Fibroblast of the aortic adventitia (primary cell): ENCODE results near the gene SLC11A1. TPM values are rescaled to one million over a fixed set of nuclear protein-coding genes. Genes with fewer than 3 reads are reported as not detected.
A peak's percentile ranks its signal among the peaks of the same experiment; 100 is the strongest.

Experiments used
- DNase-seq: peaks from one replicate; pipeline ENCODE4 v3.0.0-alpha.2; 2010; ENCODE audit warnings: low read depth
- H3K4me3 ChIP-seq: 2 replicates; pipeline ENCODE4 v1.5.1; 2011; ENCODE audit warnings: low read depth, mild to moderate bottlenecking, control low read depth, low read length, moderate library complexity
- total RNA-seq: library from RNA; depleted of rRNA; stranded (reverse); fragments of >200 nt; gene quantifications from 2 replicates; pipeline ENCODE4 v1.2.3, GENCODE V29; 2012; ENCODE audit warnings: low replicate concordance
- TF ChIP-seq, protein P1 (sequence below): IDR thresholded peaks from 2 replicates; pipeline ENCODE4 v1.5.1; 2011; ENCODE audit warnings: mild to moderate bottlenecking, low read length, control low read depth, inconsistent platforms; ENCODE audit not compliant: insufficient read depth

Gene SLC11A1
- total RNA-seq, 1 donor: 0.09 TPM

DNA sequence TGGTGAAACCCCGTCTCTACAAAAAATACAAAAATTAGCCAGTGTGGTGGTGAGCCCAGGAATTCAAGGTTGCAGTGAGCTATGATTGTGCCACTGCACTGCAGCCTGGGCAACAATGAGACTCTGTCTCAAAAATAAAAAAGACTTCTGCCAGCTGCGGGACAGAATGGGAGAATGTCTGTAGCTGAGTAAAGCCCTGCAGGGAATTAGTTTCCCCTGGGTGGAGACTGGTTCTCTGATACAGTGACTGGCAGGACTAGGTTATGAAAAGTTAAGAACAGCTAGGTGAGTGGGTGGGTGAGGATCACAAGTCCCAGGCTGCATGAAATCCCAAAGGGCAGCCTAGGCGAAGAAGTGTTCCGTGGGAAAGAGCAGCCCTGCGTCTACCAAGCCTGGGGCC lies 39.2 kb upstream of the SLC11A1 start:
- TF ChIP-seq, protein P1, sequence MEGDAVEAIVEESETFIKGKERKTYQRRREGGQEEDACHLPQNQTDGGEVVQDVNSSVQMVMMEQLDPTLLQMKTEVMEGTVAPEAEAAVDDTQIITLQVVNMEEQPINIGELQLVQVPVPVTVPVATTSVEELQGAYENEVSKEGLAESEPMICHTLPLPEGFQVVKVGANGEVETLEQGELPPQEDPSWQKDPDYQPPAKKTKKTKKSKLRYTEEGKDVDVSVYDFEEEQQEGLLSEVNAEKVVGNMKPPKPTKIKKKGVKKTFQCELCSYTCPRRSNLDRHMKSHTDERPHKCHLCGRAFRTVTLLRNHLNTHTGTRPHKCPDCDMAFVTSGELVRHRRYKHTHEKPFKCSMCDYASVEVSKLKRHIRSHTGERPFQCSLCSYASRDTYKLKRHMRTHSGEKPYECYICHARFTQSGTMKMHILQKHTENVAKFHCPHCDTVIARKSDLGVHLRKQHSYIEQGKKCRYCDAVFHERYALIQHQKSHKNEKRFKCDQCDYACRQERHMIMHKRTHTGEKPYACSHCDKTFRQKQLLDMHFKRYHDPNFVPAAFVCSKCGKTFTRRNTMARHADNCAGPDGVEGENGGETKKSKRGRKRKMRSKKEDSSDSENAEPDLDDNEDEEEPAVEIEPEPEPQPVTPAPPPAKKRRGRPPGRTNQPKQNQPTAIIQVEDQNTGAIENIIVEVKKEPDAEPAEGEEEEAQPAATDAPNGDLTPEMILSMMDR: no peak
- H3K4me3 ChIP-seq: no peak overlapping the region
- no peak for DNase-seq

DNA sequence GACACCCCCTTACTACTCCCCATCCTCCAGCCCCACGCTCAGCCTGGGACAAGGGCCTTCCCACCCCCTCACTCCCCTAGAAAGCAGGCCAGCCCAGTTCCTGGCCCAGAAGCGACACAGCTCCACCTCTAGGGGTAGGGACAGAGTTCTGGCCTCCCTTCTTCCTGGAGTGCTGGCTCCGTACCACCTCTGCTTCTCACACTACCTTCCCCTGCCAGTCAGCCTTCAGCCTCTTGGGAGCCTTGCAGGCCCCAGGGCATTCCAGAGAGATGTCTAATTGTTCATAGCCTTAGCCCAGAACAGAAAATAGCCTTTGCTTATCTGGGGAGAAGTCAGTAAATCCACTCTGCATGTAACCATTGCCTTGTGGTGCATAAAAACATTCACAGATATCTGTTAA lies 38.5 kb upstream of the SLC11A1 start:
- DNase-seq: peak; percentile 91

DNA sequence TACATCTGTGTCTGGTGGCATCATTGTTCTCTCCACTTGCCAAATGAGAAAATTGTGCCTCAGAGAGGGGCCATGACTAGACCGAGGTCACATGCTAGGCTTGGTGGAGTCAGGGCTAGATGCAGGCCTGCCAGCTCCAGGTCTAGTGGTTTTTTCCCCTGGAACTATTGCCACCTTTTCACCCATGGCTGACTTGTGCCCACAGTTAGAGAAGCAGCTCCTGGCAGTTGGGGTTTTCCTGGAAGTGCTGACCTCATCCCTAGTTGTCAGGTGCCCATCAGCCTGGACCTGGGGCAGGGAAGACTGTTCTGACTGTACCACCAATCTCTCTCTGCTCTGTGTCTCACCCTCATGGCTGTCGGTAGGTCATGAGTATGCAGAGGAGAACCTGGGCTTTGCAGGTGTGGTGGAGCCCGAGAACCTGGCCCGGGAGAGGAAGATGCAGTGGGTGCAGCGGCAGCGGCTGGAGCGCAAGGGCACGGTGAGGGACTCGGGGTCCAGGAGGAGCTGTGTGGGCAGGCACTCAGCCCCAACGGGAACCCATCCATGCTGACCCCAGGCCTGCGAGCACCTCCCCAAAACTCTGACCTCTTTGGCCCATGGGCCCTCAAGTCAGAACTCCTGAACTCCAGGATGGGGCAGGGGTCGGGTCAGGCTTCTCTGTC lies 37.9 kb upstream of the SLC11A1 start:
- H3K4me3 ChIP-seq: no peak overlapping the region
- TF ChIP-seq, protein P1: no peak
- DNase-seq: no peak

More for the DNA sequence above, 38.5 kb upstream of the SLC11A1 start:
- H3K4me3 ChIP-seq: no peak overlapping the region
- TF ChIP-seq, protein P1: peak; percentile 10

DNA sequence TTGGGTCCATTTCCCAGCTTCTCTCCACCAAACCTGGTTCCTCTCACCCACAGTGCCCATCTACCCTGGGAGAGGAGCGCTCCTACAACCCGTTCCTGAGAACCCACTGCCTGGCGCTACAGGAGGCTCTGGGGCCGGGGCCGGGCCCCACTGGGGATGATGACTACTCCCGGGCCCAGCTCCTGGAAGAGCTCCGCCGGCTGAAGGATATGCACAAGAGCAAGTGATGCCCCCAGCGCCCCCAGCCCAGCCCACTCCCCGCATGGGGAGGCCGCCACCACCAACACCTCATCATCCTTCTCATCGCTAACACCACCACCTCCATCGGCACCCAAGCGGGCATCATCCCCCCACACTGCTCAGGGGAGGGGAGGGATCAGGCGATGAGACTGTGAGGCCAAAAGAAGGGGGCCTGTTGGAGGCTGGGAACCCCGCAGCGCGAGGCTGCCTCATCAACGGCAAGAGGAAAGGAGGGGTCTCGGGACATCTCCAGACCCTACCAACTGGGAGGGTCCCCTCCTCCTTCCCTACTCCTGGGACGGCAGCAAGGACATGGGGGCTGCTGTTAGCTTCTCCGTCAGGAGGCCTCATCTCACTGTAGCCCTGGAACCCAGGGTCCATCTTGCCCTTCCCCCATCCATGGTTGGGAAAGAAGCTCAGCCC lies 37.2 kb upstream of the SLC11A1 start:
- no peak for DNase-seq

DNA sequence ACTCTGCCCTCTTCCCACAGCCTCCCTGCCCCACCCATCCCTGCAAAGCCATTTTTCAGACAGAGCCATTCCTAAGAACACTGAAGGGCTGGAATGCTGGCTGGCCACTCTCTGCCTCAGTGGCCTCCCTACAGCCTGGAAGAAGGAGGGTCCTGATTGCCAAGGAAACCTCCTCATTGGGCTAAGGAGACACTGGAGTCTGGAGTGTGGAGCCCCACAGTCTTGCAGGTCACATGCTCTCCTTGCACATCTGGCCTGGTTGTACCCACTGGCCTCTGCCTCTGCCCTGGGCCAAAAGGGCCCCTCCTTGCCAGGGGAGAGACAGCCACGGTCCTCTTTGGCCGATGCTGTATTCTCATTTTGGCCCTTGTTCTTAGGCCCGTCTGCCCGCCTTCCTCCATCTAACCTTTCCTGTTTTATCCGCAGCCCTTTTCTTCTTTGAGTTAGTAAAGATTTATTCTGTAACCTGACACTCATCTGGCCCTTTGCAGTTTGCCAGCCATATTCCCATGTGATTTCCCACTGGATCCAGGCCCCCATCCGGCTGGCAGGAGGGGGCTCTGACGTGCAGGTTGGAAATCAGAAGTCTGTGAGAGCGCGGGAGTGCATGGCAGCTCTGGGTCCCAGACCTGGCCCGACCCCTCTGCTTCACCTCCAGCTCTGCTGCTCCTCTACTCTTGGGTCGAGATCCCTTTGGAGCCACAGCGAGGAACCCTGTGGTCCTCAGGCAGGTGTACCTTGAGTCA lies 36.4 kb upstream of the SLC11A1 start:
- H3K4me3 ChIP-seq: no peak overlapping the region
- TF ChIP-seq, protein P1: no peak
- peak; percentile 48 for DNase-seq

More for the DNA sequence above, 37.2 kb upstream of the SLC11A1 start:
- TF ChIP-seq, protein P1: no peak
- H3K4me3 ChIP-seq: no peak overlapping the region

DNA sequence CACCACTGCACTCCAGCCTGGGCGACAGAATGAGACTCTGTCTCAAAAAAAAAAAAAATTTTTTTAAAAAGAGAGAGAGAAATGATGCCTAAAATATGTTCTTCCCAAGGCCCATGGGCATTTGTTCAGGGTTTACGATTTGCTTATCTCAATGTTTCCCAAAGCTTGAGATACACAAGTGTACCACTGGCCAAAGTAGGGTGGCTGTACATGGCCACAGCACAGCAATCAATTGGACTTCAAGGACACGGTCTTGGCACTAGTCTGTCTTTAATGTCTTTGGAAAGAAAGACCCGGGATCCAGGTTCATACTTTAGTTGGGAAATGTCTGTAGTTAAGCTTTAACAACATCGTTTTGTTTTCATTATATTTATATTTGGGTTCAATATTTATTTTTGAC lies 34.9 kb upstream of the SLC11A1 start:
- no peak overlapping the region for H3K4me3 ChIP-seq
- no peak for DNase-seq
- TF ChIP-seq, protein P1: no peak
